ENCODE measurements around the gene XPO6.

The XPO6 gene

DNA sequence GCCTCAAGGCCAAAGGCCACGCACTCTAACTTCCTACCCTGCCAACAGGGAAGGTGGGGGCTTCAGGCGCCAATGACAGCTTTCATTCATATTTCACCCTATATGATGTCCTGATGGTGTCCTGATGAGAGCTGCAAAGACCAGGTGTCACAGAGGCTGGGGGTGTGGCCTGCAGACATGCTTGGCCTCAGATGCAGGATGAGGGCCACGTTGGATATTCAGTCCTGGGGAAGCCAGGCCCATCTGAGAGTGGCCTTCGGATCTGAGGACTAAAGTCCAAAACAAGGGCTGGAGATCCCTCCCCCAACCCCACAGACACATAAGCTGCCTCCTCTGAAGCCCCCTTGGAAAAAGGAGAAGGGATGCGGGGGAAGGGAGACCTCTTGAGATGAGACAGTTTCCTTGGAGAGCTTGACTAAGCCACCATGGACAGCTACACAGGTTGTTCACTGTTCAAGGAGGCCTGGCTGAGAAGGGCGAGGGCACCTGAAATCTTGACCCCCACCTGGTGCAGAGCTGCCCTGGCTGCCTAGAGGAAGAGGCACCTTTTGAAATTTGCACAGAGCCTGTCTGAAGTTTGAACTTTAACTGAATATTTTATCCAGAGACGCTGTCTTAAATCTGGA lies 124.0 kb downstream of the XPO6 start:
- no peak for DNase-seq

DNA sequence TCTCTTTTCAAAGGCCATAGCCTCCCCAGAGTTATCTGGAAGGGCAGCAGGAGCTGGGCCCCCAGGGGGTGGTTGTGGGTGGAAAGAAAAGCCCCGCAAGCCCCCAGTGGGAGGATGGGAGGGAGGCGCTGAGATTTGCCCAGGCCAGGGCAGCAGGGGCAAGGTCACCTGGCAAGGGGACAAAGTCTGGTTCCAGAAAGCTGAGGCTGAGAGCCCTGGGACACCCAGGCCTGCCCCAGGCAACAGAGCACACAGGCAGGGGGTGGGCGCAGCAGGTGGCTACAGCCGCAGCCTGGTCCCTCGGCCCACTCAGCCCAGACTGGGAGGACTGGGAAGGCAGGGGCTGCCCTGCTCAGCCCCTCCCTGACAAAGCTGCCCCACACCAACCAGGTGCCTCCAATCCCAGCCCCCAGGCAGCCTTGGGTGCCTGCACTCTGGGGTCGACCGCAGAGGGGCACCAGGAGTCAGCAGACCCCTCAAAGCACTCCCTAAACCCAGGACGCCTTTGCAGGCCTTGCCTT lies 124.6 kb downstream of the XPO6 start:
- DNase-seq = no peak

DNA sequence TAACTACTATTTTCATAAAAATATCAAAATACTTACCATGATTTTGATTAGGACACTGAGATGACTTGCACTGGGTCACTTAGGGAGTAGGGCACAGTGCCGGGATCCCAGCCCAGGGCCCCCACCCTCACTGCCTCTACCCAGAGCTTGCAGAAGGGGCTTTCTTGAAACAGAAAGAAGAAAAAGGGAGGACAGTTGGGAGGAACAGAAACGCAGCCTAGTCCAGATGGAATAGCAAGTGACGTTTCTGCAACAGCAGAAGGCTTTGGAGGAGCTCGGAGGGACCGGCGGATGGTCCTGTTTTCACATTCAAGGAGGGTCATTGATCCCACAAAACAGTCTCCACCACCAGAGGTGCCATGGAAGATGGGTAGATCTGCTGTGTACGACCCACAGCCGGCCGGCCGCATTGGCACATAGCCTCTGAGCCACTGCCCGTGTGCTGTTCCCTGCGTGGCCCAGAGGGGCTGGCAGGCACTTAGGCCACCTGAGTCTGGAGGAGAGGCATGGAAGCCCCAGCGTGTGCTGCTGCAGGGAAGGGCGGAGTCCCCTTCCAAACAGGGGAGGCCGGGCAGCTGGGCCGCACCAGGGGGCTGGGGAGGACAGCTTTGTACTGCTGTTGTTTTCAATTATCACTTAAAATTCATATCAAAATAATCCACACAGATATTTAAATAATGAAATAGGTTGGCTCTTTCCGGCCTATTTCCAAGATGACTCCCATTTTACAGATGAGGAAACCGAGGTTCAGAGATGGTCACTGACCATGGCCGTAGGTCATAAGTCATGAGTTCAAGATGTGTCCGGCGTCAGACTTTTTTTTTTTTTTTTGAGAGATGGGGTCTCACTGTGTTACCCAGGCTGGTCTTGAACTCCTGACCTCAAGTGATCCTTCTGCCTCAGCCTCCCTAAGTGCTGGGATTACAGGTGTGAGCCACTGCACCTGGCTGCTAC lies 125.3 kb downstream of the XPO6 start:
- no peak for DNase-seq

- no peak for DNase-seq
Observed at GRCh38 chr16:28085389-28086171, 126.2 kb downstream of the XPO6 start.

GRCh38 chr16:28084209-28084608 lies 127.6 kb downstream of the XPO6 start:
- no peak for DNase-seq

DNA sequence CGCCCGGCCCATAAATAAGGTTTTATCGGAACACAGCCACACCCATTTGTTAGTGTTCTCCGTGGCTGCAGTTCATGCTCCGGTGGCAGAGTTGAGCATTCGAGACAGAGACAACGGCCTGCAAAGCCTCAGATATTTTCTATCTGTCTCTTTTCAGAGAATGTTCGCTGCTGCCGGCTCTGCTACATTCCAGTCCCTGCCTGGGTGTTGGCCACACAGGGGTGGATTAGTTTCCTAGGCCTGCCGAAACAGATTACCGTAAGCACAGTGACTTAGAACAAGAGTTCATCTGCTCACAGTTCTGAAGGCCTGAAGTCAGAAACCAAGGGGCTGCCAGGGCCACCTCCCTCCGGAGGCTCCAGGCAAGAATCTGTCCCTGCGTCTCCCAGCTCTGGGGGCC lies 129.1 kb downstream of the XPO6 start:
- no peak for DNase-seq

GRCh38 chr16:28081391-28081968 lies 130.3 kb downstream of the XPO6 start:
- no peak for DNase-seq

GRCh38 chr16:28078261-28078660 lies 133.5 kb downstream of the XPO6 start:
- DNase-seq = no peak

DNA sequence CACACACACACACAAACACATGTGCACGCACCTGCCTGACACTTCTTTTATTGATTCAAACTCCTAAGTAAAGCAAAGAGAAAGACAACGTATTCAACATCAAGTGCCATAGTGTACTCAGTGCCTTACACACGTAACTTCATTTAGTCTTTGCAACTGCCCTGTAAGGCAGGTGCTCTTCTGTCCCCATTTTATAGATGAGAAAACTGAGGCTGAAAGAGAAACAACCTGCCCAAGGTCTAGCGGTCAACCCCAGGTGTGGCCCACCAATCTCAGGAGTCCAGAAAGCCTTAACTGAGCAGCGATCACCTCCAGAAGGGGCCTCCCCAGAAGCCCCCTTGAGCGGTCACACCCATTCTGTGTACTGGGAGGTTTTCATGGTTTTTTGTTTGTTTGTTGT lies 137.9 kb downstream of the XPO6 start:
- no peak for DNase-seq

DNA sequence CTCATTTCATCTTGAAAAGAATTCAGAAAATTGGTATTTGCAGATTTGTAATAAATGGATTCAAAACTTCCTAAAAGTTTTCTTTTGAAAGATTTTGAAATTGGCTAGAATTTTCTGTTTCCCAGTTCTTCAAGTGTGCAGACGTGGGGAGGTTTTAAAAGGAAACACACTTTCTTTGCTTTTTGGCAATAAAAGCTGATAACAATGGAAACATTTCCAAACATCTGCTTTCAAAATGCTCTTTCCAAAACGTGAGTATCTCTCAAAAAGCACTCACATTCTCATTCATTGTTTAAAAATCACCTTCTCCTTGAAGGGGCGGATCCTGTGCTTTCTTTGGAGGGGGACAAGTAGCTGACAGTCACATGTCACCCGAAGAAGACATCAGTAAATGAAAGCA lies 139.7 kb downstream of the XPO6 start:
- no peak for DNase-seq

DNA sequence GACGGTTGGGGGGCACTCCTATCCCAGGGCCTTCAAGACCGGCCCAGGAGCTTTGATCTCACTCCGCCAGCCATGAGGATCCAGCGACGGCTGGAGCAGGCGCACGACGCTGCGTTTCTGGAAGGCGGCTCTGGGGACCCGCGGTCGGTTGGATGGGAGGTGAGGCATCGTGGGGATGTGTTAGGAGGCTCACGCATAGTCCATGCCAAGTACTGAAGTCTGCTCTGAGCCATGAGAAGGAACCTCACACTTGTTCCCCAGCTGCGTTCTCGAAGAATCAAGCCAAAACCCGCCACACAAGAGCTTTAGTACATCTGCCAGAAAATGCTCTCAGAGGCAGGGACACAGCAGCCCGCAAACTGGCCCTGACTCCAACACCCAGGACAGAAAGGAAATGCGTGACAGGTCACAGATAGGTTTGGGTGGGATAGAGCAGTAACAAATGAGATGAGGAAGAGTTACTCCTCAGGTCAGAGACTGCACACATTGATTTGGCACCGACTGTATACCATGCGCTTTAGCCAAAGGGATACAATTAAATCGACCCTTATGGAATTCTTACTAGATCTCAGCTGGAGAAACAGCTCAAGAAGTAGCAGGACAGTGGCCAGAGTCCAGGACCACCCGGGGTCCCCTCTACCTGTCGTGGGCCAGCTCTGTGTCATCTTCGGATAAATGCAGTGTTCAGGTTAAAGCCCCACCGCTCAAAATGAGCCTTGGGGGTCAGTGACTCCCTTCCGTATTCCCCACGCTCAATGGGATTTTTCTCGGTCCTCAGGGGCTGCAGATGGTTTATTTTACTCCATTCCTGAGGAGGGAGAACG lies 141.6 kb downstream of the XPO6 start:
- DNase-seq = no peak

GRCh38 chr16:28068976-28069375 lies 142.8 kb downstream of the XPO6 start:
- no peak for DNase-seq

DNA sequence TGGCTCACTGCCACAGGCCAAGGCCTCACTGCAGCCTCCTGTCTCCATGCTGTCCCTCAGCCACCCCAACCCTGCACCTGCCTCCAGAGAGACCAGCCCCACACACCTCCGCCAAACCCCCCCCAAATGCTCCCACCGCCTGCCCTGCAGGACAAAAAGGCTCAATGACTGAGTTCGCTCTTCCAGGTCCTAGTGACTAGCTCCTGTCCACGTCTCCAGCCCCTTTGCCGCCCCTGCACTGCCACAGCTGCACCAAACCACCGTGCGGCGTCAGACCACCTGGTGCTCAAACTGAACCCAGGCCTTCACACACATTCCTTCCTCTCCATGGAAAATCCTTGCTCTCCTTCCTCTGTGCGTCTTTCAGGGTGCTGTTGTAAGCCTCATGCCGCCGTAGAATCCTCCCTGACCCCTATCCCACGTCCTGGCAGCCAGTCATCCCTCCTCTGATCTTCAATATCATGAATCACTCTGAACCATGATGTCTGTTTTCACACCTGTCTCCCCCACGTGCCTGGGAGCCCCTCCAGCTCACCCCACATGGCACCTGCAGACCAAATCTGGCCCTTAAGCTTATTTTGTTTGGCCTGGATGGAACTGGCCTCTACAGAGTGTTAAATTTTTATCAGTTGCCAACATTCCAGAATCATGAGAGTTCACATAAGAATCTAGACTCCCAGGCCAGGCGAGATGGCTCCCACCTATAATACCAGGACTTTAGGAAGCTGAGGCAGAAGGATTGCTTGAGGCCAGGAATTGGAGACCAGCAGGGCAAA lies 144.0 kb downstream of the XPO6 start:
- no peak for DNase-seq

DNA sequence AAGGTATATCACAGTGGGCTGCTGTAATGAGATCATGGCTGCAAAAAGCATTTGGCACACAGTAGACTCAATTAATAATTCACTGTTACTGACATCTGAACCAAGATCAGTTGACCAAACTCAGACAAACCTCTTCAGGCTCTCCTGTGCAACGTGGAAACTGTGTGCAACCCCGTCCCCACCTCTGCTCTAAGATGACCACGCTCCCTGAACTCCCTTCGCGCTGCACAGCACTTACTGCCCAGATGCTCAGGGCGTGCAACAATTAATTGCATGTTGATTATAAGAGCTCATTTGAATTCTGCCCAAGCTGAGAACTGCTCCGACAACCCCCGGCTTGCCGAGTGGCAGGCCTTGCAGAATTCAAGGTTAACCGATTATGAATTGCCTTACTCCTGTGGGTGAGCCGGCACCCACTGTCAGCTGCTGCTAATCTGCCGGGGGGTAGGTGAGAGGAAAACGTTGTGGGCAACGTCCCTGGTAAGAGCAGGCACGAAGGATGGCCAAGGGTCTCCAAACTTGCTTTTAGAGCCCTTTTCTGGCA lies 147.0 kb downstream of the XPO6 start:
- DNase-seq = no peak

DNA sequence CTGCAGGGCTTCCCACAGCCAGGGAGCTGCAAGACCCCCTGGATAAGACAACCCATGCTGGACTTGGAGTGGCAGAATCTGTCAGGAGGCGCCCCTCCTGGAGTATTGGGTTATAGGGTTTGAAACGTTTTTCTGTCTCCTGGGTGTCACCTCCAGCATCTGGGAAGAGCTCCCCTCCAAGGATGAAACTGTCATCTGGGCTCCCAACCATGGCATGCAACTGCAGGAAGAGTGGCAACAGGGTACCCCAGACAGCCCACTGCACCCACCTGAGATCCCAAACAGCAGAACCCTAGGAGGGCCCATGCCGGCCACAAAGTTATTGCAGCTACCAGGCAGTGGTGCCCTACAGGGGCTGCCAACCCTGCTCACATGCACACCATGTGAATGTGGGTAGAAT lies 147.6 kb downstream of the XPO6 start:
- no peak for DNase-seq

DNA sequence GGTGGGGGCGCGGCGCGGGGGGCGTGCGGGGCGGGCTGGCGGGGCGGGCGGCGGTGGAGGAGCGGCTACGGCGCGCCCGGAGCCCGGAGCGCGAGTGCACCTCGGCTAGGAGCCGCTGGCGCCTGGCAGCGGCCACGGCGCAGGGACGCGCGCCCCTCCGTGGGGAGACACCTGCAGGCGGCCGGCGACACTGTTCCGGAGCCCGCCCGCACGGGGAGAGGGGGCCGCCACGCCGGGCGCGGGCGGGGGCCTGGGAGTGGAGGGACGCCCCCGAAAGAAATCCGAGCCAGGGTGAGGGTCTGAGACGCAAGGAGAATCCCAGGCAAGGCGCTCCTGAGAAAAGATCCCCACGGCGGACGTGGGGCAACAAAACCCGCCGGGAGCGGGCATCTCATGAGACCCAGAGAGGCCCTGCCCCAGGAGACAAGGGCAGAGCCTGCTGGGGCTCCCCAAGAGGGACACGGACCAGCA lies 148.1 kb downstream of the XPO6 start, which contains the start of gene GSG1L:
GSG1L (minus strand) TSS at position 124 of the 471 bp plus-strand sequence. CDS start 290 bp downstream, outside the sequence.
- no peak for DNase-seq

- DNase-seq = no peak
Observed at GRCh38 chr16:28062847-28063521, 148.8 kb downstream of the XPO6 start.

DNA sequence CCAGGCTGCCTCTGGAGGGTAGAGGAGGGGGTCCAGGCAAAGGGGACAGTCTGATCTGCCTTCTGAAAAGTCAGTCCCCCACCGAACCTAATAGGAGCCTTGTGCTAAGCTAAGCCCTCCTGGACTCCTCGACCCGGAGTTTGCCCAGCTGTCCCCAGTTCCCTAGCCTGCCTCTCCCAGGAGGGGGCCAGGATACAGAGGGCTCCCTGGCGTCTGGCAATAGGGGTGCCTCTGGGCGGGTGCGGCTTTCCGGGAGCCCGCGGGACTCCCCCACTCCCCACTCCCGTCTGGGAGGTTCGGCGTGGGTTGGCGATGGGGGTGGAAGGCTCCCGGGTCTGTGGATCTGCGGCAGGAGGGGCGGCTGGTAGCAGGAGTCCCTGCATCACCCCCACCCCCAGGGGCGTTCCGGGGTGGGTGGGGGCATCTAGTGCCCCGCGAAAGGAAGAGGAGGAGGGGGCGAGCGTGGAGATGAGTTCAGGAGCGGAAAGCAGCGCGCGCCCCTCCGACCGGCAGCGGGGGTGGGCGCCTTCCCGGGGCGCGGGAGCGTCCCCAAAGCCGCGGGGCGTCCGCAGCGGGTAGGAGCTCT lies 149.4 kb downstream of the XPO6 start:
- no peak for DNase-seq

GRCh38 chr16:28061352-28062101 lies 150.2 kb downstream of the XPO6 start:
- DNase-seq = no peak

Data from activated CD4-positive, CD25-positive, alpha-beta regulatory T cell (primary cell).